K562 (cell line): ENCODE measurements around the gene BCL3. TPM values are rescaled to one million over a fixed set of nuclear protein-coding genes. Genes with fewer than 3 reads are reported as not detected.
A peak's percentile ranks its signal among the peaks of the same experiment; 100 is the strongest.

ENCODE experiments used
- ATAC-seq: fragments of 200-7000 bp; cut with Tn5 transposase; 3 replicates; pipeline ENCODE4 v1.9.1; 2020; ENCODE audit warnings: moderate library complexity
- BruUV-seq: library from RNA; stranded (reverse); fragments of 400-500 nt; replicated peaks from 2 replicates; lab custom pipeline; 2021; lab: Mats Ljungman, UMichigan
- CTCF ChIA-PET: fragments of 300-600 bp; formaldehyde crosslinking; extraction: SDS; loops from one replicate; lab custom pipeline; 2021; ENCODE audit warnings: low intra/inter-chr PET ratio; lab: Yijun Ruan, JAX
- POLR2A ChIA-PET: fragments of 300-600, 350-650 bp; sonication (Branson Sonifier 250); formaldehyde crosslinking; extraction: SDS; loops from one replicate; lab custom pipeline; 2021; ENCODE audit warnings: antibody characterized with exemption, inconsistent platforms; lab: Yijun Ruan, JAX
- DNase-seq, 4 experiments: peaks; one replicate each; pipeline versions ENCODE4 v3.0.0 to v3.0.0-alpha.2; 2011 to 2018; ENCODE audit warnings: low spot score in 3 of 4, mixed read lengths in 3 of 4; ENCODE audit errors: extremely low read depth in 1 of 4
- FAIRE-seq: peaks from 2 replicates; lab custom pipeline; 2011; peaks lifted over from hg19 to GRCh38; lab: Jason Lieb, UNC
- H2AFZ ChIP-seq: 2 replicates; pipeline ENCODE4 v1.6.0; 2011; ENCODE audit warnings: low read depth, low read length, control low read depth, inconsistent platforms
- H3K27ac ChIP-seq: fragments of 200-600 bp; 3 replicates; pipeline ENCODE4 v1.8.0; 2011; ENCODE audit warnings: low read depth, mild to moderate bottlenecking, control low read depth, inconsistent platforms, low read length, moderate library complexity, mixed read lengths; ENCODE audit errors: extremely low read depth
- H3K27me3 ChIP-seq, 2 experiments: fragments of 300-600 bp in 1 of 2; 2 replicates in 1 of 2; 3 replicates in 1 of 2; pipeline versions ENCODE4 v1.6.0 to v1.8.0; 2011; ENCODE audit warnings: inconsistent platforms in 2 of 2, low read length in 2 of 2, mild to moderate bottlenecking in 1 of 2, mixed read lengths in 1 of 2, moderate library complexity in 1 of 2; ENCODE audit not compliant: control insufficient read depth in 2 of 2, insufficient read depth in 2 of 2
- H3K36me3 ChIP-seq: fragments of 300-600 bp; 3 replicates; pipeline ENCODE4 v1.8.0; 2011; ENCODE audit warnings: mild to moderate bottlenecking, low read length, inconsistent platforms; ENCODE audit not compliant: control insufficient read depth, insufficient read depth
- H3K4me1 ChIP-seq, 2 experiments: fragments of 200-600 bp in 1 of 2; replicated peaks in 1 of 2; 2 replicates in 1 of 2; 3 replicates in 1 of 2; pipeline versions ENCODE4 v1.5.1 to v1.8.0; 2011; ENCODE audit warnings: inconsistent platforms in 2 of 2, low read length in 2 of 2, mild to moderate bottlenecking in 1 of 2, mixed read lengths in 1 of 2, moderate library complexity in 1 of 2; ENCODE audit not compliant: control insufficient read depth in 2 of 2, insufficient read depth in 2 of 2
- H3K4me2 ChIP-seq: 2 replicates; pipeline ENCODE4 v1.6.1; 2011; ENCODE audit warnings: low read length, control low read depth, inconsistent platforms, mixed read lengths; ENCODE audit not compliant: insufficient read depth
- H3K4me3 ChIP-seq: fragments of 200-600 bp; sonication (generic), shearing (Covaris generic); 2 replicates; pipeline ENCODE4 v1.5.1; 2016; ENCODE audit warnings: control low read depth, inconsistent platforms
- H3K79me2 ChIP-seq: fragments of 200-600 bp; 3 replicates; pipeline ENCODE4 v1.8.0; 2011; ENCODE audit warnings: low read length, inconsistent platforms; ENCODE audit not compliant: control insufficient read depth, insufficient read depth
- H3K9ac ChIP-seq, 2 experiments: 2 replicates each; pipeline versions ENCODE4 v1.6.0 to v1.6.1; 2011; ENCODE audit warnings: low read depth in 2 of 2, low read length in 2 of 2, control low read depth in 1 of 2, inconsistent platforms in 1 of 2, mild to moderate bottlenecking in 1 of 2, mixed read lengths in 1 of 2; ENCODE audit not compliant: insufficient read depth in 1 of 2
- H3K9me1 ChIP-seq: one replicate; pipeline ENCODE4 v1.6.0; 2011; ENCODE audit warnings: inconsistent platforms, mild to moderate bottlenecking, low read length, moderate library complexity; ENCODE audit not compliant: control insufficient read depth, insufficient read depth
- H3K9me3 ChIP-seq: replicated peaks from 2 replicates; pipeline ENCODE4 v1.5.1; 2011; ENCODE audit warnings: low read depth, low read length, inconsistent platforms; ENCODE audit not compliant: control insufficient read depth, insufficient read depth
- H4K20me1 ChIP-seq: replicated peaks from 2 replicates; pipeline ENCODE4 v1.6.1; 2011; ENCODE audit warnings: low read length, inconsistent platforms, mixed read lengths; ENCODE audit not compliant: control insufficient read depth, insufficient read depth
- CBX3 ChIP-seq, 2 experiments: IDR thresholded peaks; 1 replicate in 1 of 2; 2 replicates in 1 of 2; pipeline ENCODE4 v1.6.1; 2012; ENCODE audit warnings: inconsistent platforms in 2 of 2, low read length in 2 of 2, borderline replicate concordance in 1 of 2, control low read depth in 1 of 2
- CBX5 ChIP-seq: IDR thresholded peaks from 2 replicates; pipeline ENCODE4 v1.6.1; 2014; ENCODE audit warnings: low read depth, borderline replicate concordance
- HLTF ChIP-seq: fragments of 450-650 bp; IDR thresholded peaks from 2 replicates; pipeline ENCODE4 v1.6.1; 2016
- MIER1 ChIP-seq: fragments of 450-650 bp; IDR thresholded peaks from 2 replicates; pipeline ENCODE4 v1.6.1; 2016; ENCODE audit warnings: antibody characterized with exemption, mild to moderate bottlenecking, low read depth
- POU5F1 ChIP-seq: fragments of 150-350 bp; IDR thresholded peaks from 2 replicates; pipeline ENCODE4 v1.6.1; 2014; ENCODE audit warnings: borderline replicate concordance, low read length, low read depth, mild to moderate bottlenecking; ENCODE audit not compliant: partially characterized antibody
- RBM25 ChIP-seq: fragments of 200-400 bp; formaldehyde crosslinking; IDR thresholded peaks from 2 replicates; pipeline ENCODE4 v1.6.1; 2018; ENCODE audit warnings: low read length, low read depth, moderate library complexity; ENCODE audit not compliant: severe bottlenecking
- TRIM28 ChIP-seq: fragments of 450-650 bp; IDR thresholded peaks from 2 replicates; pipeline ENCODE4 v1.6.1; 2017
- XRCC5 ChIP-seq: fragments of 200-400 bp; formaldehyde crosslinking; IDR thresholded peaks from 2 replicates; pipeline ENCODE4 v1.6.1; 2017; ENCODE audit warnings: low read depth, mild to moderate bottlenecking, low read length
- ZNF282 ChIP-seq: sonication (generic); formaldehyde crosslinking; IDR thresholded peaks from 2 replicates; pipeline ENCODE4 v1.8.1; 2023; ENCODE audit warnings: missing genetic modification reagents
- WGBS: fragments of 100-300 bp; shearing (Covaris generic); methylation state at CpG from one replicate; pipeline ENCODE4 v1.1.6; 2016; ENCODE audit warnings: low coverage, mixed read lengths; ENCODE audit not compliant: insufficient coverage; ENCODE audit errors: missing lambda C conversion rate; 5-methylcytosine and 5-hydroxymethylcytosine counted together
- in situ Hi-C: fragments of 300-500 bp; cut with MboI; formaldehyde crosslinking; loops from 4 replicates; pipeline ENCODE4 v1.15.0; 2018; ENCODE audit warnings: inconsistent platforms, mixed read lengths
- intact Hi-C: fragments of 100-400 bp; cut with micrococcal nuclease; formaldehyde crosslinking; loops from 2 replicates; pipeline ENCODE4 v1.14.2; 2022
- polyA plus RNA-seq, 8 experiments: library from polyadenylated mRNA; depleted of rRNA in 4 of 8; stranded (reverse) in 5 of 8; unstranded in 3 of 8; fragments of >200 nt; fragmentation: Nextera tagmentation in 2 of 8; fragmentation: Illumina TruSeq in 1 of 8; extraction: Ambion mirVana in 2 of 8; extraction: Trizol in 1 of 8; gene quantifications; 2 replicates each; pipeline versions ENCODE4 v1.2.1 to v1.2.3, GENCODE V29; 2011 to 2014; ENCODE audit warnings: inconsistent platforms in 1 of 8, missing spikeins in 1 of 8
- total RNA-seq, 7 experiments: library from RNA; depleted of rRNA in 6 of 7; stranded (reverse); fragments of >200 nt in 6 of 7; fragmentation: Illumina TruSeq in 2 of 7; extraction: Trizol in 2 of 7; gene quantifications; 2 replicates each; pipeline versions ENCODE4 v1.2.1 to v1.2.3, GENCODE V29; 2011 to 2021; ENCODE audit warnings: low replicate concordance in 1 of 7
- TF ChIP-seq, protein P1 (sequence below): fragments of 450-650 bp; formaldehyde crosslinking; IDR thresholded peaks from 2 replicates; pipeline ENCODE4 v1.4.0; 2022; ENCODE audit warnings: missing genetic modification characterization
- TF ChIP-seq, protein P2 (sequence below): fragments of 250-450 bp; sonication (Bioruptor Pico); IDR thresholded peaks from 2 replicates; pipeline ENCODE4 v1.5.0; 2021; ENCODE audit warnings: mild to moderate bottlenecking, borderline replicate concordance

The BCL3 gene
- total and polyA plus RNA-seq, 9 of the 15 experiments (the other 6 are each of a cell fraction or from before 2014, with no cell fraction given), result 0.03 to 2.4 (median 0.50) TPM; not detected in 1

DNA sequence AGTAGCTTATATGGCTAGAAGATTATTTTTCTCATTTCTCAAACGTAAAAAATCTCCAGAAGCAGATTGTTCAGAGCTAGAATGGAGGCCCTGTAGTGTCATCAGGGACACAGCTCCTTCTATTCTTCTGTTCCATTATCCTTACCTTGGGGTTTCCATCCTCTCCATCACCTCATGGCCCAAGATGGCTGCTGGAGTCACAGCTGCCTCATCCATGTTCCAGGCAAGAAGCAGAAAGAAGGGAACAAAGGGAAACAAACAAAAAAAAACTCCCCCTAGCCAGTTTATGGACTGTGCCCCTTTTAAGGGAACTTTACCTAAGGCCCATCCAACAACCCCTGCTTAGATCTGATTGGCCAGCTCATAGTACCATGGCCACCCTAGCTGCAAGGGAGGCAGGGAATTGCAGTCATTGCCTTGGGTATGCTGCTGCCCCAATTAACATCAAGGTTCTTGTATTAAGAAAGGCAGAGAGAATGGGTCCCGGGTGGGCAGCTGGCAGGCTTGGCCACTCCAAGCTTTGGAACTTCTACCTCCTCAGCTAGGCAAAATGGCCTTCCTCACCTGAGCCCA, 33.8 kb upstream of the BCL3 start:
- intact Hi-C loops, result no loop called here
- no TSS peak for BruUV-seq
- H3K36me3 ChIP-seq, result no peaks in the 10 kb centered on the region
- POLR2A ChIA-PET, result interaction anchor here (0.6 to 0.7 kb wide), 4 partner anchors 9 to 1155 kb away, joined by 3 to 4 read pairs (median 3); no protein-coding TSS in a partner anchor
- peak; percentile 73; the same call in 1 of the 2 replicates for TF ChIP-seq TRIM28
- peak; percentile 90 for TF ChIP-seq HLTF
- TF ChIP-seq MIER1, result no peak
- 0 out of 3 replicates have a peak, but pooled peaks of 1 of the 2 experiments have one; percentile 35 for TF ChIP-seq CBX3 (IDR thresholded peaks at IDR 0.05; ENCODE audit: borderline replicate concordance in 1 of 2, low read length in 2 of 2)
- TF ChIP-seq RBM25, result peak; percentile 74
- no peak for TF ChIP-seq XRCC5
- TF ChIP-seq, protein P1, sequence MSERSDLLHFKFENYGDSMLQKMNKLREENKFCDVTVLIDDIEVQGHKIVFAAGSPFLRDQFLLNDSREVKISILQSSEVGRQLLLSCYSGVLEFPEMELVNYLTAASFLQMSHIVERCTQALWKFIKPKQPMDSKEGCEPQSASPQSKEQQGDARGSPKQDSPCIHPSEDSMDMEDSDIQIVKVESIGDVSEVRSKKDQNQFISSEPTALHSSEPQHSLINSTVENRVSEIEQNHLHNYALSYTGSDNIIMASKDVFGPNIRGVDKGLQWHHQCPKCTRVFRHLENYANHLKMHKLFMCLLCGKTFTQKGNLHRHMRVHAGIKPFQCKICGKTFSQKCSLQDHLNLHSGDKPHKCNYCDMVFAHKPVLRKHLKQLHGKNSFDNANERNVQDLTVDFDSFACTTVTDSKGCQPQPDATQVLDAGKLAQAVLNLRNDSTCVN (CRISPR knock-in tag), result no peak
- TF ChIP-seq CBX5, result peak; percentile 57; the same call in 1 of the 2 replicates
- TF ChIP-seq POU5F1, result no peak
- TF ChIP-seq, protein P2, sequence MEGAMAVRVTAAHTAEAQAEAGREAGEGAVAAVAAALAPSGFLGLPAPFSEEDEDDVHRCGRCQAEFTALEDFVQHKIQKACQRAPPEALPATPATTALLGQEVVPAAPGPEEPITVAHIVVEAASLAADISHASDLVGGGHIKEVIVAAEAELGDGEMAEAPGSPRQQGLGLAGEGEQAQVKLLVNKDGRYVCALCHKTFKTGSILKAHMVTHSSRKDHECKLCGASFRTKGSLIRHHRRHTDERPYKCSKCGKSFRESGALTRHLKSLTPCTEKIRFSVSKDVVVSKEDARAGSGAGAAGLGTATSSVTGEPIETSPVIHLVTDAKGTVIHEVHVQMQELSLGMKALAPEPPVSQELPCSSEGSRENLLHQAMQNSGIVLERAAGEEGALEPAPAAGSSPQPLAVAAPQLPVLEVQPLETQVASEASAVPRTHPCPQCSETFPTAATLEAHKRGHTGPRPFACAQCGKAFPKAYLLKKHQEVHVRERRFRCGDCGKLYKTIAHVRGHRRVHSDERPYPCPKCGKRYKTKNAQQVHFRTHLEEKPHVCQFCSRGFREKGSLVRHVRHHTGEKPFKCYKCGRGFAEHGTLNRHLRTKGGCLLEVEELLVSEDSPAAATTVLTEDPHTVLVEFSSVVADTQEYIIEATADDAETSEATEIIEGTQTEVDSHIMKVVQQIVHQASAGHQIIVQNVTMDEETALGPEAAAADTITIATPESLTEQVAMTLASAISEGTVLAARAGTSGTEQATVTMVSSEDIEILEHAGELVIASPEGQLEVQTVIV (CRISPR knock-in tag), result no peak
- TF ChIP-seq ZNF282 (CRISPR knock-in tag), result no peak
- TF ChIP-seq, all 486 proteins: peak for 5
- FAIRE-seq (no peak), DNase-seq (no peak), ATAC-seq (no peak)
- Histone ChIP-seq H3K4me2 (no peak overlapping the region), H3K27me3 (no peaks in the 10 kb centered on the region), H4K20me1 (no peaks in the 10 kb centered on the region), H3K9ac (no peak overlapping the region), H3K9me3 (peaks cover 10% of the 10 kb centered on the region), H3K79me2 (no peaks in the 10 kb centered on the region), H3K9me1 (no peaks in the 10 kb centered on the region), H3K27ac (no peak overlapping the region), H3K4me3 (no peak overlapping the region), H2AFZ (no peak overlapping the region), H3K4me1 (peaks cover 0 to 12% of the 10 kb centered on the region in 2 experiments; a peak in 3 of 5 replicates)
- CTCF ChIA-PET, result no interaction called here
- in situ Hi-C loops, result no loop called here
- 15% methylated on average over 2 of the region's 2 CpGs for WGBS
